ENCODE measurements around the gene PRELID2.
A peak's percentile ranks its signal among the peaks of the same experiment; 100 is the strongest.

PRELID2 gene

GRCh38 chr5:145791866-145792265 is 43.3 kb downstream of the PRELID2 start:
- peaks cover 34% of the 10 kb centered on the region for H3K36me3 Mint-ChIP-seq
- ATAC-seq: no peak
- H3K9me3 Mint-ChIP-seq: peaks cover 3% of the 10 kb centered on the region

GRCh38 chr5:145787996-145788395 is 47.1 kb downstream of the PRELID2 start:
- no peak overlapping the region for H3K4me3 Mint-ChIP-seq

More at GRCh38 chr5:145791866-145792265, 43.3 kb downstream of the PRELID2 start:
- Mint-ChIP-seq H3K27me3 (no peaks in the 10 kb centered on the region), H3K4me1 (no peaks in the 10 kb centered on the region), H3K27ac (no peak overlapping the region), H3K4me3 (no peak overlapping the region)

GRCh38 chr5:145787507-145787906 is 47.6 kb downstream of the PRELID2 start:
- Mint-ChIP-seq H3K36me3 (peaks cover 44% of the 10 kb centered on the region), H3K27me3 (no peaks in the 10 kb centered on the region), H3K4me1 (no peaks in the 10 kb centered on the region), H3K4me3 (no peak overlapping the region), H3K9me3 (peaks cover 3% of the 10 kb centered on the region), H3K27ac (no peak overlapping the region)
- no peak for ATAC-seq

More at GRCh38 chr5:145787996-145788395, 47.1 kb downstream of the PRELID2 start:
- Mint-ChIP-seq H3K36me3 (peaks cover 40% of the 10 kb centered on the region), H3K27ac (no peak overlapping the region), H3K9me3 (peaks cover 3% of the 10 kb centered on the region), H3K27me3 (no peaks in the 10 kb centered on the region), H3K4me1 (no peaks in the 10 kb centered on the region)
- ATAC-seq: no peak

GRCh38 chr5:145787001-145787400 is 48.1 kb downstream of the PRELID2 start:
- no peaks in the 10 kb centered on the region for H3K4me1 Mint-ChIP-seq
- no peak overlapping the region for H3K27ac Mint-ChIP-seq
- H3K9me3 Mint-ChIP-seq: peaks cover 3% of the 10 kb centered on the region
- ATAC-seq: no peak
- H3K36me3 Mint-ChIP-seq: peaks cover 44% of the 10 kb centered on the region
- no peaks in the 10 kb centered on the region for H3K27me3 Mint-ChIP-seq
- no peak overlapping the region for H3K4me3 Mint-ChIP-seq

GRCh38 chr5:145780982-145781381 is 54.2 kb downstream of the PRELID2 start:
- Mint-ChIP-seq H3K4me3 (no peak overlapping the region), H3K36me3 (peaks cover 8% of the 10 kb centered on the region), H3K27me3 (no peaks in the 10 kb centered on the region), H3K27ac (no peak overlapping the region), H3K4me1 (no peaks in the 10 kb centered on the region), H3K9me3 (no peaks in the 10 kb centered on the region)
- ATAC-seq: no peak

- no peaks in the 10 kb centered on the region for H3K9me3 Mint-ChIP-seq
- ATAC-seq: no peak
Measured at GRCh38 chr5:145778144-145778900, 56.8 kb downstream of the PRELID2 start.

GRCh38 chr5:145777445-145778063 is 57.6 kb downstream of the PRELID2 start:
- Mint-ChIP-seq H3K9me3 (no peaks in the 10 kb centered on the region), H3K27ac (no peak overlapping the region), H3K36me3 (peaks cover 6% of the 10 kb centered on the region), H3K4me1 (no peaks in the 10 kb centered on the region), H3K27me3 (no peaks in the 10 kb centered on the region), H3K4me3 (no peak overlapping the region)
- peak; percentile 39 for ATAC-seq

More at GRCh38 chr5:145778144-145778900, 56.8 kb downstream of the PRELID2 start:
- H3K36me3 Mint-ChIP-seq: peaks cover 13% of the 10 kb centered on the region
- H3K27me3 Mint-ChIP-seq: no peaks in the 10 kb centered on the region
- H3K27ac Mint-ChIP-seq: no peak overlapping the region
- H3K4me1 Mint-ChIP-seq: no peaks in the 10 kb centered on the region
- H3K4me3 Mint-ChIP-seq: no peak overlapping the region

- Mint-ChIP-seq H3K27ac (no peak overlapping the region), H3K36me3 (peaks cover 6% of the 10 kb centered on the region), H3K4me1 (no peaks in the 10 kb centered on the region), H3K9me3 (no peaks in the 10 kb centered on the region), H3K4me3 (no peak overlapping the region), H3K27me3 (no peaks in the 10 kb centered on the region)
- ATAC-seq: no peak
Measured at GRCh38 chr5:145776886-145777285, 58.3 kb downstream of the PRELID2 start.

- Mint-ChIP-seq H3K4me1 (no peaks in the 10 kb centered on the region), H3K9me3 (peaks cover 3% of the 10 kb centered on the region), H3K36me3 (peaks cover 13% of the 10 kb centered on the region), H3K27me3 (no peaks in the 10 kb centered on the region), H3K27ac (no peak overlapping the region), H3K4me3 (no peak overlapping the region)
- no peak for ATAC-seq
Measured at GRCh38 chr5:145775893-145776444, 59.2 kb downstream of the PRELID2 start.

- Mint-ChIP-seq H3K27me3 (no peaks in the 10 kb centered on the region), H3K9me3 (peaks cover 3% of the 10 kb centered on the region), H3K27ac (no peak overlapping the region), H3K36me3 (peaks cover 14% of the 10 kb centered on the region), H3K4me1 (no peaks in the 10 kb centered on the region), H3K4me3 (no peak overlapping the region)
- no peak for ATAC-seq
Measured at GRCh38 chr5:145775411-145775810, 59.7 kb downstream of the PRELID2 start.

GRCh38 chr5:145774442-145774841 is 60.7 kb downstream of the PRELID2 start:
- H3K36me3 Mint-ChIP-seq: peaks cover 14% of the 10 kb centered on the region
- H3K9me3 Mint-ChIP-seq: peaks cover 3% of the 10 kb centered on the region
- H3K27ac Mint-ChIP-seq: no peak overlapping the region
- H3K4me3 Mint-ChIP-seq: no peak overlapping the region
- no peaks in the 10 kb centered on the region for H3K4me1 Mint-ChIP-seq
- no peaks in the 10 kb centered on the region for H3K27me3 Mint-ChIP-seq
- no peak for ATAC-seq

GRCh38 chr5:145772466-145772865 is 62.7 kb downstream of the PRELID2 start:
- Mint-ChIP-seq H3K4me1 (no peaks in the 10 kb centered on the region), H3K9me3 (peaks cover 3% of the 10 kb centered on the region), H3K27me3 (no peaks in the 10 kb centered on the region), H3K4me3 (no peak overlapping the region), H3K27ac (no peak overlapping the region), H3K36me3 (peaks cover 14% of the 10 kb centered on the region)
- ATAC-seq: no peak

- no peak overlapping the region for H3K4me3 Mint-ChIP-seq
- H3K4me1 Mint-ChIP-seq: no peaks in the 10 kb centered on the region
- H3K36me3 Mint-ChIP-seq: peaks cover 18% of the 10 kb centered on the region
- H3K27me3 Mint-ChIP-seq: no peaks in the 10 kb centered on the region
- no peak for ATAC-seq
- H3K9me3 Mint-ChIP-seq: peaks cover 6% of the 10 kb centered on the region
- H3K27ac Mint-ChIP-seq: no peak overlapping the region
Measured at GRCh38 chr5:145768863-145769262, 66.3 kb downstream of the PRELID2 start.

- Mint-ChIP-seq H3K27ac (no peak overlapping the region), H3K4me1 (no peaks in the 10 kb centered on the region), H3K36me3 (peaks cover 5% of the 10 kb centered on the region), H3K4me3 (no peak overlapping the region), H3K27me3 (no peaks in the 10 kb centered on the region), H3K9me3 (peaks cover 3% of the 10 kb centered on the region)
- no peak for ATAC-seq
Measured at GRCh38 chr5:145764325-145764724, 70.8 kb downstream of the PRELID2 start.

- Mint-ChIP-seq H3K36me3 (peaks cover 5% of the 10 kb centered on the region), H3K27me3 (no peaks in the 10 kb centered on the region), H3K4me3 (no peak overlapping the region), H3K27ac (no peak overlapping the region), H3K9me3 (peaks cover 3% of the 10 kb centered on the region), H3K4me1 (no peaks in the 10 kb centered on the region)
- no peak for ATAC-seq
Measured at GRCh38 chr5:145762833-145763232, 72.3 kb downstream of the PRELID2 start.

GRCh38 chr5:145761254-145761653 is 73.9 kb downstream of the PRELID2 start:
- Mint-ChIP-seq H3K27ac (no peak overlapping the region), H3K36me3 (no peaks in the 10 kb centered on the region), H3K4me3 (no peak overlapping the region), H3K9me3 (no peaks in the 10 kb centered on the region), H3K27me3 (no peaks in the 10 kb centered on the region), H3K4me1 (no peaks in the 10 kb centered on the region)
- no peak for ATAC-seq

Data from stimulated activated memory B cell treated with anti-CD40 and anti-IgM and Interleukin-4, amounts not matched to agents 10 μg/mL and 1 μg/mL and 100 μg/mL, for 72 hours (primary cell).